GM23338 (cell line): ENCODE measurements around the gene CCDC69. TPM values are rescaled to one million over a fixed set of nuclear protein-coding genes. Genes with fewer than 3 reads are reported as not detected.

Experiments
- ATAC-seq: fragments of 200-7000 bp; cut with Tn5 transposase; 3 replicates; pipeline ENCODE4 v1.9.1; 2020
- DNase-seq: peaks from one replicate; pipeline ENCODE4 v3.0.0-alpha.2; 2015; ENCODE audit warnings: low spot score
- H2AFZ ChIP-seq: fragments of 200-600 bp; sonication (generic); 2 replicates; pipeline ENCODE4 v1.8.0; 2016; ENCODE audit warnings: antibody characterized with exemption, mild to moderate bottlenecking, moderate library complexity
- H3F3A ChIP-seq: fragments of 200-600 bp; sonication (generic); replicated peaks from 2 replicates; pipeline ENCODE4 v1.8.0; 2017; ENCODE audit warnings: antibody characterized with exemption, mixed run types, low read depth
- H3K27ac ChIP-seq: fragments of 200-600 bp; sonication (generic); 2 replicates; pipeline ENCODE4 v1.6.1; 2016; ENCODE audit warnings: low read depth
- H3K27me3 ChIP-seq: fragments of 200-600 bp; sonication (generic); 2 replicates; pipeline ENCODE4 v1.8.0; 2016; ENCODE audit warnings: mild to moderate bottlenecking, mixed run types, moderate library complexity; ENCODE audit not compliant: insufficient read depth
- H3K36me3 ChIP-seq: fragments of 200-600 bp; sonication (generic); 2 replicates; pipeline ENCODE4 v1.8.0; 2016; ENCODE audit warnings: mild to moderate bottlenecking; ENCODE audit not compliant: insufficient read depth
- H3K4me1 ChIP-seq: fragments of 200-600 bp; sonication (generic); 2 replicates; pipeline ENCODE4 v1.8.0; 2016; ENCODE audit warnings: mild to moderate bottlenecking, moderate library complexity; ENCODE audit not compliant: insufficient read depth
- H3K4me2 ChIP-seq: fragments of 200-600 bp; sonication (generic); 2 replicates; pipeline ENCODE4 v1.7.1; 2017; ENCODE audit warnings: mixed run types
- H3K4me3 ChIP-seq: fragments of 200-600 bp; sonication (generic); 2 replicates; pipeline ENCODE4 v1.6.1; 2016; ENCODE audit warnings: mixed run types
- H3K79me2 ChIP-seq: fragments of 200-600 bp; sonication (generic); replicated peaks from 2 replicates; pipeline ENCODE4 v1.8.0; 2017; ENCODE audit warnings: mild to moderate bottlenecking; ENCODE audit not compliant: insufficient read depth
- H3K9me2 ChIP-seq: fragments of 200-600 bp; sonication (generic); 2 replicates; pipeline ENCODE4 v1.8.0; 2017; ENCODE audit not compliant: insufficient read depth
- H4K20me1 ChIP-seq: fragments of 200-600 bp; sonication (generic); replicated peaks from 2 replicates; pipeline ENCODE4 v1.8.0; 2017; ENCODE audit warnings: mild to moderate bottlenecking; ENCODE audit not compliant: insufficient read depth
- H3K27ac Mint-ChIP-seq: 2 replicates; pipeline ENCODE4 v1.8.0; 2020; ENCODE audit warnings: inconsistent platforms, mild to moderate bottlenecking, moderate library complexity, mixed read lengths
- H3K27me3 Mint-ChIP-seq: 3 replicates; pipeline ENCODE4 v1.8.0; 2022; ENCODE audit warnings: low read depth, mild to moderate bottlenecking, moderate library complexity, mixed read lengths, inconsistent platforms; ENCODE audit not compliant: insufficient read depth, poor library complexity
- H3K36me3 Mint-ChIP-seq: 3 replicates; pipeline ENCODE4 v1.8.0; 2021; ENCODE audit warnings: low read depth, mild to moderate bottlenecking, inconsistent platforms, moderate library complexity, mixed read lengths
- H3K4me1 Mint-ChIP-seq: 3 replicates; pipeline ENCODE4 v1.8.0; 2020; ENCODE audit warnings: mild to moderate bottlenecking, inconsistent platforms, mixed read lengths
- H3K4me3 Mint-ChIP-seq: 3 replicates; pipeline ENCODE4 v1.8.0; 2021; ENCODE audit warnings: moderate library complexity, mild to moderate bottlenecking, inconsistent platforms, mixed read lengths
- H3K9me3 Mint-ChIP-seq: 3 replicates; pipeline ENCODE4 v1.8.0; 2020; ENCODE audit warnings: moderate library complexity, mild to moderate bottlenecking, inconsistent platforms, mixed read lengths
- CREB1 ChIP-seq: fragments of 250-450 bp; sonication (Bioruptor Pico); IDR thresholded peaks from 2 replicates; pipeline ENCODE4 v1.5.0; 2020; ENCODE audit warnings: low read depth, mild to moderate bottlenecking, moderate library complexity
- EZH2 ChIP-seq: fragments of 200-600 bp; sonication (generic); IDR thresholded peaks from one replicate; pipeline ENCODE4 v1.8.0; 2017; ENCODE audit warnings: antibody characterized with exemption, mild to moderate bottlenecking, low read depth; ENCODE audit not compliant: unreplicated experiment
- EZH2phosphoT487 ChIP-seq: fragments of 200-600 bp; sonication (generic); IDR thresholded peaks from one replicate; pipeline ENCODE4 v1.8.1; 2018; ENCODE audit warnings: antibody characterized with exemption; ENCODE audit not compliant: unreplicated experiment
- JUNB ChIP-seq: IDR thresholded peaks from one replicate; pipeline ENCODE4 v1.6.1; 2016; ENCODE audit warnings: antibody characterized with exemption; ENCODE audit not compliant: unreplicated experiment
- NANOG ChIP-seq: IDR thresholded peaks from 2 replicates; pipeline ENCODE4 v1.6.1; 2016; ENCODE audit warnings: antibody characterized with exemption, borderline replicate concordance
- POLR2AphosphoS5 ChIP-seq: IDR thresholded peaks from 2 replicates; pipeline ENCODE4 v1.6.1; 2016; ENCODE audit warnings: antibody characterized with exemption, low read depth
- STAT1 ChIP-seq: IDR thresholded peaks from one replicate; pipeline ENCODE4 v1.6.1; 2016; ENCODE audit warnings: antibody characterized with exemption; ENCODE audit not compliant: unreplicated experiment
- ZNF114 ChIP-seq: fragments of 250-450 bp; sonication (Bioruptor Pico); IDR thresholded peaks from 2 replicates; pipeline ENCODE4 v1.5.0; 2020; ENCODE audit warnings: mild to moderate bottlenecking, moderate library complexity
- ZNF331 ChIP-seq: fragments of 250-450 bp; sonication (Bioruptor Pico); IDR thresholded peaks from 2 replicates; pipeline ENCODE4 v1.5.0; 2020; ENCODE audit warnings: low read depth, mild to moderate bottlenecking, moderate library complexity
- polyA plus RNA-seq: library from polyadenylated mRNA; unstranded; fragments of >200 nt; fragmentation: Nextera tagmentation; extraction: Ambion mirVana; gene quantifications from 2 replicates; pipeline ENCODE4 v1.2.1, GENCODE V29; 2016
- total RNA-seq: library from RNA; depleted of rRNA; stranded (reverse); fragments of >200 nt; shearing (Covaris generic); gene quantifications from 2 replicates; pipeline ENCODE4 v1.2.3, GENCODE V29; 2014
- TF ChIP-seq, protein P1 (sequence below), 2 experiments: fragments of 200-600 bp in 1 of 2; sonication (generic) in 1 of 2; conservative IDR thresholded peaks; 2 replicates each; pipeline versions ENCODE4 v1.5.1 to v1.6.1; 2016 to 2017; ENCODE audit warnings: antibody characterized with exemption in 2 of 2, low read depth in 2 of 2, mild to moderate bottlenecking in 2 of 2, moderate library complexity in 1 of 2
- TF ChIP-seq, protein P2 (sequence below): IDR thresholded peaks from 2 replicates; pipeline ENCODE4 v1.6.1; 2016; ENCODE audit warnings: antibody characterized with exemption
- TF ChIP-seq, protein P3 (sequence below): fragments of 250-450 bp; sonication (Bioruptor Pico); IDR thresholded peaks from 2 replicates; pipeline ENCODE4 v1.5.0; 2020; ENCODE audit warnings: mild to moderate bottlenecking, moderate library complexity
- TF ChIP-seq, protein P4 (sequence below): IDR thresholded peaks from one replicate; pipeline ENCODE4 v1.6.1; 2018; ENCODE audit warnings: antibody characterized with exemption; ENCODE audit not compliant: unreplicated experiment

Gene CCDC69
- total and polyA plus RNA-seq, 2 experiments from 2014 or later: 2.7 to 5.3 TPM

DNA sequence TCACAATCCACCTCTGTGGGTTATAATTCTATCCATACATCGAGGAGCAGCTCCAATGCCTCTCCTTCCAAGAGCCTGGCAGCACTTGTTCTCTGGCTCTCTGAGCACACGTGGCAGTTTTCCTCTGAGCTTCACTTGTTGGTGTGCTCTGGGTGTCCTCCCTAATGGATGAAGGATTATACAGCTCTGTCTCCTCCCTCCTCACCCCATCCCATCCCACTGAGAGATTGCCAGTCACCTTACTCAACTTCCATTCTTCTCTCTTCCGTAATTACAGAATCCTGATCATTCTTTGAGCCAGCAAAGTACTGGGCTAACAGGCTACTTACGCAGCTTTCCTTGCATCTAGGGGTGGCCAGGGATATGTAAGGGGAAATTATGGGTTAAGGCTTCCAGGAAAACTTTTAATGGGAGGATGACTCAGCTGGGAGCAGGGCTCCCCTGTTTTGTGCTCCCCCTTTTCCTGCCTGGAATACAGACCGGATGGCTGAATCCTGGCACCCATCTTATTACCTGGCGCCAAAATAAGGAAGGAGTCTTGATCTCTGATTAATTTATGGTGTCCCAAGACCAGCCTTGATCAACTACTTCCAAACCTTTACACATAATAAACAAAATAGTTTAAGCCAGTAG is 6.3 kb upstream of the CCDC69 start:
- no peaks in the 10 kb centered on the region for H4K20me1 ChIP-seq
- DNase-seq (no peak), ATAC-seq (no peak)
- H3K4me1 ChIP-seq: peaks cover 13% of the 10 kb centered on the region
- no peaks in the 10 kb centered on the region for H3K79me2 ChIP-seq
- no peaks in the 10 kb centered on the region for H3F3A ChIP-seq
- Mint-ChIP-seq H3K4me3 (no peak overlapping the region), H3K27me3 (peaks cover 3% of the 10 kb centered on the region), H3K27ac (no peak overlapping the region; the same call in 1 of the 2 replicates), H3K9me3 (no peaks in the 10 kb centered on the region), H3K4me1 (peaks cover 7% of the 10 kb centered on the region), H3K36me3 (no peaks in the 10 kb centered on the region)
- H3K36me3 ChIP-seq: no peaks in the 10 kb centered on the region
- H3K4me3 ChIP-seq: no peak overlapping the region
- no peak overlapping the region for H3K4me2 ChIP-seq
- no peaks in the 10 kb centered on the region for H3K27me3 ChIP-seq
- no peak overlapping the region for H3K27ac ChIP-seq
- no peak for TF ChIP-seq EZH2
- no peak for TF ChIP-seq NANOG
- TF ChIP-seq, protein P1, sequence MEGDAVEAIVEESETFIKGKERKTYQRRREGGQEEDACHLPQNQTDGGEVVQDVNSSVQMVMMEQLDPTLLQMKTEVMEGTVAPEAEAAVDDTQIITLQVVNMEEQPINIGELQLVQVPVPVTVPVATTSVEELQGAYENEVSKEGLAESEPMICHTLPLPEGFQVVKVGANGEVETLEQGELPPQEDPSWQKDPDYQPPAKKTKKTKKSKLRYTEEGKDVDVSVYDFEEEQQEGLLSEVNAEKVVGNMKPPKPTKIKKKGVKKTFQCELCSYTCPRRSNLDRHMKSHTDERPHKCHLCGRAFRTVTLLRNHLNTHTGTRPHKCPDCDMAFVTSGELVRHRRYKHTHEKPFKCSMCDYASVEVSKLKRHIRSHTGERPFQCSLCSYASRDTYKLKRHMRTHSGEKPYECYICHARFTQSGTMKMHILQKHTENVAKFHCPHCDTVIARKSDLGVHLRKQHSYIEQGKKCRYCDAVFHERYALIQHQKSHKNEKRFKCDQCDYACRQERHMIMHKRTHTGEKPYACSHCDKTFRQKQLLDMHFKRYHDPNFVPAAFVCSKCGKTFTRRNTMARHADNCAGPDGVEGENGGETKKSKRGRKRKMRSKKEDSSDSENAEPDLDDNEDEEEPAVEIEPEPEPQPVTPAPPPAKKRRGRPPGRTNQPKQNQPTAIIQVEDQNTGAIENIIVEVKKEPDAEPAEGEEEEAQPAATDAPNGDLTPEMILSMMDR (conservative IDR thresholded peaks at IDR 0.05; ENCODE audit: low read depth in 2 of 2): no peak
- no peak for TF ChIP-seq CREB1 (CRISPR knock-in tag)
- TF ChIP-seq, protein P2, sequence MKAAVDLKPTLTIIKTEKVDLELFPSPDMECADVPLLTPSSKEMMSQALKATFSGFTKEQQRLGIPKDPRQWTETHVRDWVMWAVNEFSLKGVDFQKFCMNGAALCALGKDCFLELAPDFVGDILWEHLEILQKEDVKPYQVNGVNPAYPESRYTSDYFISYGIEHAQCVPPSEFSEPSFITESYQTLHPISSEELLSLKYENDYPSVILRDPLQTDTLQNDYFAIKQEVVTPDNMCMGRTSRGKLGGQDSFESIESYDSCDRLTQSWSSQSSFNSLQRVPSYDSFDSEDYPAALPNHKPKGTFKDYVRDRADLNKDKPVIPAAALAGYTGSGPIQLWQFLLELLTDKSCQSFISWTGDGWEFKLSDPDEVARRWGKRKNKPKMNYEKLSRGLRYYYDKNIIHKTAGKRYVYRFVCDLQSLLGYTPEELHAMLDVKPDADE: no peak
- TF ChIP-seq ZNF114 (CRISPR knock-in tag): no peak
- no peak for TF ChIP-seq ZNF331 (CRISPR knock-in tag)
- TF ChIP-seq, protein P3, sequence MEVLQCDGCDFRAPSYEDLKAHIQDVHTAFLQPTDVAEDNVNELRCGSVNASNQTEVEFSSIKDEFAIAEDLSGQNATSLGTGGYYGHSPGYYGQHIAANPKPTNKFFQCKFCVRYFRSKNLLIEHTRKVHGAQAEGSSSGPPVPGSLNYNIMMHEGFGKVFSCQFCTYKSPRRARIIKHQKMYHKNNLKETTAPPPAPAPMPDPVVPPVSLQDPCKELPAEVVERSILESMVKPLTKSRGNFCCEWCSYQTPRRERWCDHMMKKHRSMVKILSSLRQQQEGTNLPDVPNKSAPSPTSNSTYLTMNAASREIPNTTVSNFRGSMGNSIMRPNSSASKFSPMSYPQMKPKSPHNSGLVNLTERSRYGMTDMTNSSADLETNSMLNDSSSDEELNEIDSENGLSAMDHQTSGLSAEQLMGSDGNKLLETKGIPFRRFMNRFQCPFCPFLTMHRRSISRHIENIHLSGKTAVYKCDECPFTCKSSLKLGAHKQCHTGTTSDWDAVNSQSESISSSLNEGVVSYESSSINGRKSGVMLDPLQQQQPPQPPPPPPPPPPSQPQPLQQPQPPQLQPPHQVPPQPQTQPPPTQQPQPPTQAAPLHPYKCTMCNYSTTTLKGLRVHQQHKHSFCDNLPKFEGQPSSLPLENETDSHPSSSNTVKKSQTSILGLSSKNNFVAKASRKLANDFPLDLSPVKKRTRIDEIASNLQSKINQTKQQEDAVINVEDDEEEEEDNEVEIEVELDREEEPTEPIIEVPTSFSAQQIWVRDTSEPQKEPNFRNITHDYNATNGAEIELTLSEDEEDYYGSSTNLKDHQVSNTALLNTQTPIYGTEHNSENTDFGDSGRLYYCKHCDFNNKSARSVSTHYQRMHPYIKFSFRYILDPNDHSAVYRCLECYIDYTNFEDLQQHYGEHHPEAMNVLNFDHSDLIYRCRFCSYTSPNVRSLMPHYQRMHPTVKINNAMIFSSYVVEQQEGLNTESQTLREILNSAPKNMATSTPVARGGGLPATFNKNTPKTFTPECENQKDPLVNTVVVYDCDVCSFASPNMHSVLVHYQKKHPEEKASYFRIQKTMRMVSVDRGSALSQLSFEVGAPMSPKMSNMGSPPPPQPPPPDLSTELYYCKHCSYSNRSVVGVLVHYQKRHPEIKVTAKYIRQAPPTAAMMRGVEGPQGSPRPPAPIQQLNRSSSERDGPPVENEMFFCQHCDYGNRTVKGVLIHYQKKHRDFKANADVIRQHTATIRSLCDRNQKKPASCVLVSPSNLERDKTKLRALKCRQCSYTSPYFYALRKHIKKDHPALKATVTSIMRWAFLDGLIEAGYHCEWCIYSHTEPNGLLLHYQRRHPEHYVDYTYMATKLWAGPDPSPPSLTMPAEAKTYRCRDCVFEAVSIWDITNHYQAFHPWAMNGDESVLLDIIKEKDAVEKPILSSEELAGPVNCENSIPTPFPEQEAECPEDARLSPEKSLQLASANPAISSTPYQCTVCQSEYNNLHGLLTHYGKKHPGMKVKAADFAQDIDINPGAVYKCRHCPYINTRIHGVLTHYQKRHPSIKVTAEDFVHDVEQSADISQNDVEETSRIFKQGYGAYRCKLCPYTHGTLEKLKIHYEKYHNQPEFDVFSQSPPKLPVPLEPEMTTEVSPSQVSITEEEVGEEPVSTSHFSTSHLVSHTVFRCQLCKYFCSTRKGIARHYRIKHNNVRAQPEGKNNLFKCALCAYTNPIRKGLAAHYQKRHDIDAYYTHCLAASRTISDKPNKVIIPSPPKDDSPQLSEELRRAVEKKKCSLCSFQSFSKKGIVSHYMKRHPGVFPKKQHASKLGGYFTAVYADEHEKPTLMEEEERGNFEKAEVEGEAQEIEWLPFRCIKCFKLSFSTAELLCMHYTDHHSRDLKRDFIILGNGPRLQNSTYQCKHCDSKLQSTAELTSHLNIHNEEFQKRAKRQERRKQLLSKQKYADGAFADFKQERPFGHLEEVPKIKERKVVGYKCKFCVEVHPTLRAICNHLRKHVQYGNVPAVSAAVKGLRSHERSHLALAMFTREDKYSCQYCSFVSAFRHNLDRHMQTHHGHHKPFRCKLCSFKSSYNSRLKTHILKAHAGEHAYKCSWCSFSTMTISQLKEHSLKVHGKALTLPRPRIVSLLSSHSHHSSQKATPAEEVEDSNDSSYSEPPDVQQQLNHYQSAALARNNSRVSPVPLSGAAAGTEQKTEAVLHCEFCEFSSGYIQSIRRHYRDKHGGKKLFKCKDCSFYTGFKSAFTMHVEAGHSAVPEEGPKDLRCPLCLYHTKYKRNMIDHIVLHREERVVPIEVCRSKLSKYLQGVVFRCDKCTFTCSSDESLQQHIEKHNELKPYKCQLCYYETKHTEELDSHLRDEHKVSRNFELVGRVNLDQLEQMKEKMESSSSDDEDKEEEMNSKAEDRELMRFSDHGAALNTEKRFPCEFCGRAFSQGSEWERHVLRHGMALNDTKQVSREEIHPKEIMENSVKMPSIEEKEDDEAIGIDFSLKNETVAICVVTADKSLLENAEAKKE (CRISPR knock-in tag): no peak
- TF ChIP-seq JUNB: no peak
- no peak for TF ChIP-seq POLR2AphosphoS5
- TF ChIP-seq, protein P4, sequence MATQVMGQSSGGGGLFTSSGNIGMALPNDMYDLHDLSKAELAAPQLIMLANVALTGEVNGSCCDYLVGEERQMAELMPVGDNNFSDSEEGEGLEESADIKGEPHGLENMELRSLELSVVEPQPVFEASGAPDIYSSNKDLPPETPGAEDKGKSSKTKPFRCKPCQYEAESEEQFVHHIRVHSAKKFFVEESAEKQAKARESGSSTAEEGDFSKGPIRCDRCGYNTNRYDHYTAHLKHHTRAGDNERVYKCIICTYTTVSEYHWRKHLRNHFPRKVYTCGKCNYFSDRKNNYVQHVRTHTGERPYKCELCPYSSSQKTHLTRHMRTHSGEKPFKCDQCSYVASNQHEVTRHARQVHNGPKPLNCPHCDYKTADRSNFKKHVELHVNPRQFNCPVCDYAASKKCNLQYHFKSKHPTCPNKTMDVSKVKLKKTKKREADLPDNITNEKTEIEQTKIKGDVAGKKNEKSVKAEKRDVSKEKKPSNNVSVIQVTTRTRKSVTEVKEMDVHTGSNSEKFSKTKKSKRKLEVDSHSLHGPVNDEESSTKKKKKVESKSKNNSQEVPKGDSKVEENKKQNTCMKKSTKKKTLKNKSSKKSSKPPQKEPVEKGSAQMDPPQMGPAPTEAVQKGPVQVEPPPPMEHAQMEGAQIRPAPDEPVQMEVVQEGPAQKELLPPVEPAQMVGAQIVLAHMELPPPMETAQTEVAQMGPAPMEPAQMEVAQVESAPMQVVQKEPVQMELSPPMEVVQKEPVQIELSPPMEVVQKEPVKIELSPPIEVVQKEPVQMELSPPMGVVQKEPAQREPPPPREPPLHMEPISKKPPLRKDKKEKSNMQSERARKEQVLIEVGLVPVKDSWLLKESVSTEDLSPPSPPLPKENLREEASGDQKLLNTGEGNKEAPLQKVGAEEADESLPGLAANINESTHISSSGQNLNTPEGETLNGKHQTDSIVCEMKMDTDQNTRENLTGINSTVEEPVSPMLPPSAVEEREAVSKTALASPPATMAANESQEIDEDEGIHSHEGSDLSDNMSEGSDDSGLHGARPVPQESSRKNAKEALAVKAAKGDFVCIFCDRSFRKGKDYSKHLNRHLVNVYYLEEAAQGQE: no peak
- TF ChIP-seq STAT1: no peak
- no peak for TF ChIP-seq EZH2phosphoT487
- no peaks in the 10 kb centered on the region for H3K9me2 ChIP-seq
- H2AFZ ChIP-seq: peak overlapping the region; percentile 63; the same call in 1 of the 2 replicates
